Activated T-helper 17 cell treated with anti-CD3 and anti-CD28 coated beads, Interleukin-2, amount 50 U/mL, for 72 hours (primary cell): Measurements from ENCODE around the gene RAPGEF3. TPM values are rescaled to one million over a fixed set of nuclear protein-coding genes. Genes with fewer than 3 reads are reported as not detected.

Experiments
- ATAC-seq: fragments of 150-1000 bp; cut with Tn5 transposase; replicated peaks from 2 replicates; pipeline ENCODE4 v1.10.0; 2021; ENCODE audit warnings: mild to moderate bottlenecking, moderate library complexity
- H3K27ac Mint-ChIP-seq: one replicate; pipeline ENCODE4 v1.8.0; 2022; ENCODE audit warnings: mixed read lengths
- H3K27me3 Mint-ChIP-seq: one replicate; pipeline ENCODE4 v1.8.0; 2022; ENCODE audit warnings: mixed read lengths
- H3K36me3 Mint-ChIP-seq: one replicate; pipeline ENCODE4 v1.8.0; 2022; ENCODE audit warnings: low read depth, mild to moderate bottlenecking, mixed read lengths
- H3K4me1 Mint-ChIP-seq: one replicate; pipeline ENCODE4 v1.8.0; 2022; ENCODE audit warnings: mixed read lengths
- H3K4me3 Mint-ChIP-seq: one replicate; pipeline ENCODE4 v1.8.0; 2022; ENCODE audit warnings: mild to moderate bottlenecking, mixed read lengths
- H3K9me3 Mint-ChIP-seq: one replicate; pipeline ENCODE4 v1.8.0; 2022; ENCODE audit warnings: mixed read lengths
- total RNA-seq, 2 donors: library from RNA; stranded (reverse); gene quantifications; one replicate each; pipeline ENCODE4 v1.2.3, GENCODE V29; 2022

The RAPGEF3 gene
- total RNA-seq, result 1 to 10 TPM; 1.4 to 8.4 TPM

DNA sequence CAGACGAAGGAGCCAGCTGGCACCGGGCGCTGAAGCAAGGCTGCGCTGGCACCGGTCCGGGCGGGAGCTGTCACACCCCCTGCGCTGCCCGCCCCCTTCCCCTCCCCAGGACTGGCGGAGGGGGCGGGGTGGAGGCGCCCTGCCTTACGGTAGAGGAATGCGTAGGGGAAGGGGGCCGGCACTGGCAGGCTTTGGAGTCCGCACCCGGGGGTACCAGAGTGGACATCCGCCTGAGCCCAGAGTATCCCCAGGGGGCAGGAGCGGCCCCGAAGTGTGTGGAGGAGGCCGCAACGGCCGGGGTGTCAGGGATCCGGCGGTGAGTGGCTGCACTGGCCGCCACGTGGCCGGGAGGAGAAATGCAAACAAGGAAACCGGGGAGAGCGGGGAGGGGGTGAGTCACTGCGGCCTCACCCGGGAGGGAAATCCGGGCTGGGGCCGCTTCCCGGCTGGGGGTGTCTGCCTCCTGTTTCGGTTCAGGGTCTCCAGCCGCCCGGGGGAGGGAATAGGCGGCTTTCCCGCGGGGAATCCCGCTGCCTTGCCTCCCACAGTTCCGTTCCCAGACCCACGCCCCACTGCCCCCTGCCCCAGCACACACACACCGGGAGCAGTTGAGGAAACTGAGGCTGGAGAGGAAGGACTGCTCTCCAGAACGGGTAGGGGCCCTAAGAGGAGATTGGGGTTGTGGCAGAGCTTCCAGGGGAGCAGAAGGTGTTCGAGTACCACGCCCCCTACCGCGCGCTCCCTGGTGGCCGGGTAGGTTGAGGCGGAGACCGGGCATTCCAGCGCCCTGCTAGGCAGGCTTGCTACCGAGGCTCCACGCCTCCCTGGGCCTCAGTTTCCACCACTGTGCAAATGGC lies at the start of gene RAPGEF3:
RAPGEF3 (minus strand) TSS at position 47 of the 857 bp plus-strand sequence. CDS start 324 bp downstream, outside the sequence.
- peak within 1 kb of the TSS; percentile 73 for H3K4me3 Mint-ChIP-seq
- peak within 1 kb of the TSS; percentile 20 for H3K27ac Mint-ChIP-seq
- no peaks in the 10 kb centered on the region for H3K36me3 Mint-ChIP-seq
- no peaks in the 10 kb centered on the region for H3K9me3 Mint-ChIP-seq
- no peaks in the 10 kb centered on the region for H3K27me3 Mint-ChIP-seq
- peak; percentile 71 for ATAC-seq
- peaks cover 38% of the 10 kb centered on the region for H3K4me1 Mint-ChIP-seq

- peak overlapping the region; percentile 97 for H3K4me3 Mint-ChIP-seq
- H3K27me3 Mint-ChIP-seq, result no peaks in the 10 kb centered on the region
- no peaks in the 10 kb centered on the region for H3K9me3 Mint-ChIP-seq
- peaks cover 58% of the 10 kb centered on the region for H3K4me1 Mint-ChIP-seq
- peak; percentile 49 for ATAC-seq
- H3K36me3 Mint-ChIP-seq, result peaks cover 100% of the 10 kb centered on the region
- H3K27ac Mint-ChIP-seq, result peak overlapping the region; percentile 97
Observed at GRCh38 chr12:47808050-47808449, 49.4 kb upstream of the RAPGEF3 start.

GRCh38 chr12:47807338-47807737 lies 48.7 kb upstream of the RAPGEF3 start:
- Mint-ChIP-seq H3K9me3 (no peaks in the 10 kb centered on the region), H3K27me3 (no peaks in the 10 kb centered on the region), H3K4me3 (peak overlapping the region; percentile 97), H3K4me1 (peaks cover 58% of the 10 kb centered on the region), H3K27ac (peak overlapping the region; percentile 97), H3K36me3 (peaks cover 100% of the 10 kb centered on the region)
- ATAC-seq, result no peak

- H3K27me3 Mint-ChIP-seq, result no peaks in the 10 kb centered on the region
- H3K27ac Mint-ChIP-seq, result peak overlapping the region; percentile 94
- no peaks in the 10 kb centered on the region for H3K9me3 Mint-ChIP-seq
- H3K4me1 Mint-ChIP-seq, result peaks cover 55% of the 10 kb centered on the region
- peak overlapping the region; percentile 97 for H3K4me3 Mint-ChIP-seq
- no peak for ATAC-seq
- H3K36me3 Mint-ChIP-seq, result peaks cover 99% of the 10 kb centered on the region
Observed at GRCh38 chr12:47805417-47805816, 46.7 kb upstream of the RAPGEF3 start.

DNA sequence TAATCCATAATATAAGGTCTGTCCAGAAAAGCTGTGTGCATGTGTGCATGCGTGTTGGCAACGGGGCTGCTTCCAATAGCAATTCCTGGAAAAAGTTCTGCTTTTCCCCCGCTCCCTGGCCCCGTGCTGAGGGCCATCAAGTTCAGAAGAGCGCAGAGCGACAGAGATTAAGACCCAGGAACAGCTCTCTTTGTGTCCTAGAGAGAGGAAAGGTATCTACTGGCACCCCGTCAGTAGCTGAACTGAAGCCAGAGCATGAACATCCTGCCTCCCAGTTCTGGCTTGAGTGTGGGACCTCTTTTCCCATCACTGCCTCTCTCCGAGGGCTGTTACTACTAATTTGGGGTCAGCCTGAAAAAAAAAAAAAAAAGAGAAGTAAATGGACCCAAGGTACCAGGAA lies 45.5 kb upstream of the RAPGEF3 start:
- no peak for ATAC-seq
- Mint-ChIP-seq H3K9me3 (no peaks in the 10 kb centered on the region), H3K27me3 (no peaks in the 10 kb centered on the region), H3K4me1 (peaks cover 52% of the 10 kb centered on the region), H3K36me3 (peaks cover 98% of the 10 kb centered on the region), H3K4me3 (peak overlapping the region; percentile 97), H3K27ac (peak overlapping the region; percentile 94)

DNA sequence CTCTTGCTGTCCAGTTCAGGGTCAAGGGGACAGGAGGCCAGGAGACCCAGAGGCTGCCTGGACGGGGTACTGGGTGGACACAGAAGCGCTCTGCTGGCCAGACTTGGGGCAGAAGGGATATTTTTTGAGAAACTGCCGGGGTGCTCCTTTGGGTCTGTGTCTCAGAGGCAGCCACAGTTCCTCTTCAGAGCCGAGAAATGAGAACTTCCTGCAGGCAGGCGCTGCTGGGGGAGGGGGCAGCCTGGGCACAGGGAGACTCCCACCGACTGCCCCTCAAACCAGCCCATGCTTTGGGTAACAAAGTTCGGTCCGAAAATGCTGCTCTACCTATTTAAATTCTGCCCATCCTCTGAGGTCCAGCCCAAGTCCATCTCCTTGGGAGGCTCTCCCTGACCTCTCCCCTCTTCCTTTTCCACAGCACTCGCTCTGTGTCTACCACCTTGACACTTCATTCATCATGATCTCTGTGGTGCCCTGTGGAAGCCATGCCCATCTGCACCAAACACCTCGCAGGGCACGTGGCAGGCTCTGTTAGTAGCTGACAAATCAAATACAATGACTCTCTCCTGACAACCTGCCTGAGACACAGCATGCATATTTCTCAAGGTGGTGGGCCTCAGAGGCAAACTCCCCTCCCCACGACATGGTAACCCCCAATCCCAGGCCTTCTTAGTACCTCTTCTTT lies 44.7 kb upstream of the RAPGEF3 start:
- Mint-ChIP-seq H3K4me1 (peaks cover 44% of the 10 kb centered on the region), H3K27me3 (no peaks in the 10 kb centered on the region), H3K36me3 (peaks cover 98% of the 10 kb centered on the region), H3K27ac (peak overlapping the region; percentile 94), H3K4me3 (peak overlapping the region; percentile 97), H3K9me3 (no peaks in the 10 kb centered on the region)
- no peak for ATAC-seq

GRCh38 chr12:47802312-47802711 lies 43.6 kb upstream of the RAPGEF3 start:
- Mint-ChIP-seq H3K27ac (peak overlapping the region; percentile 94), H3K27me3 (no peaks in the 10 kb centered on the region), H3K9me3 (no peaks in the 10 kb centered on the region), H3K36me3 (peaks cover 98% of the 10 kb centered on the region), H3K4me3 (peak overlapping the region; percentile 97), H3K4me1 (peaks cover 37% of the 10 kb centered on the region)
- no peak for ATAC-seq

GRCh38 chr12:47801904-47802246 lies 43.2 kb upstream of the RAPGEF3 start:
- peak overlapping the region; percentile 94 for H3K27ac Mint-ChIP-seq
- H3K27me3 Mint-ChIP-seq, result no peaks in the 10 kb centered on the region
- no peak for ATAC-seq
- peaks cover 98% of the 10 kb centered on the region for H3K36me3 Mint-ChIP-seq
- H3K4me3 Mint-ChIP-seq, result peak overlapping the region; percentile 97
- H3K4me1 Mint-ChIP-seq, result peaks cover 32% of the 10 kb centered on the region
- no peaks in the 10 kb centered on the region for H3K9me3 Mint-ChIP-seq

DNA sequence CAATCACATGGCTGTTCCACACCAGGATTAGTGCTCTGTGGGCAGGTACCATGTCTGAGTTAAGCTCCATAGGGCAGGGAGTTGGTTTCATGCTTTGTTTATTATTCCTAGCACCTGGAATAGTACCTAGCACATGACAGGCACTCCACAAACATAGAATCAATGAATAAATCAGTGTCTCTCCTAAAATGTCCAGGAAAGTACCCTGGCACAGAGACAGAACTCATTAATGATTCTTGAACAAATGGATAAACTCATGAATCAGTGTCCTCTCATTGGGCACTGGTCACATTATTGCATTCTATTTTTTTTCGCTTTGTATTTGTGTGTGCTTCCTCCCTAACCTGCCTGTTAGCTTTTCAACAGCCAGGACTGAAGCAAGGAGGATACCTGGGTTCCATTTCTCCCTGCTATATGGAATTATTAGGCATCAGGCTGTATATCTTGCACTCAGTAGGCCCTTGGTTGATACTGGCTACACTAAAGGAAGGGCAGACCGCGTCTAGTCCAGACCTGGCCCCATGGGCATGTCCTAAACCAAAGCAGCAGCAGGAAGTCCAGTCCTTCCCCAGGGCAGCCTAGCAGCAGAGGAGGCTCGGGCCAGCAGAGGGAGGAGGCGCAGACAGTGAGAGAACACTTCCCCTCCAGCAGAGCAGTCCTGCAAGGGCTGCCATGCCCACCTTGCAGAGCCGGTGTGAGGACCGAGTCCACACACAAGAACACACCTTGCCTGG lies 42.7 kb upstream of the RAPGEF3 start:
- Mint-ChIP-seq H3K27ac (peak overlapping the region; percentile 94), H3K4me3 (peak overlapping the region; percentile 97), H3K27me3 (no peaks in the 10 kb centered on the region), H3K4me1 (peaks cover 31% of the 10 kb centered on the region), H3K9me3 (no peaks in the 10 kb centered on the region), H3K36me3 (peaks cover 98% of the 10 kb centered on the region)
- no peak for ATAC-seq

DNA sequence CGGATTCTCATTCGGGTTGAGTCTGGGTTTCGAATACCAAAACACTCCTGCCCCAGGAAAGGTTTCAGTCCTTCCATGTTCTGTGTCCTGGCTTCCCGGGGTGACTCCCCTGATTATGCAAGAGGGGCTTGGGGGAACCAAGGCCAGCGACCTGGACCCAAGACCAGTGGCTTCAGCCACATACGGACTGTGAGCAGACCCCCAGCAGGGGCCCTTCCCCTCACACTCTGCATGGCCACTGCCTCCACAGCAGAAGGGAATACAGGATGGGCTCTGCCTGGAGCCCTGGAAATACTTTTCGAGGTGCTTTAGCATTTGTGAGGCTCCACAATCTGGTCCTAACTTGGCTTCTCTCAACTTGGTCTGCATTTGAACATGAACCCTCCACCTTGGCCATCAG lies 41.9 kb upstream of the RAPGEF3 start:
- H3K27me3 Mint-ChIP-seq, result no peaks in the 10 kb centered on the region
- H3K27ac Mint-ChIP-seq, result peak overlapping the region; percentile 94
- ATAC-seq, result no peak
- no peaks in the 10 kb centered on the region for H3K9me3 Mint-ChIP-seq
- peaks cover 29% of the 10 kb centered on the region for H3K4me1 Mint-ChIP-seq
- no peak overlapping the region for H3K4me3 Mint-ChIP-seq
- H3K36me3 Mint-ChIP-seq, result peaks cover 98% of the 10 kb centered on the region

DNA sequence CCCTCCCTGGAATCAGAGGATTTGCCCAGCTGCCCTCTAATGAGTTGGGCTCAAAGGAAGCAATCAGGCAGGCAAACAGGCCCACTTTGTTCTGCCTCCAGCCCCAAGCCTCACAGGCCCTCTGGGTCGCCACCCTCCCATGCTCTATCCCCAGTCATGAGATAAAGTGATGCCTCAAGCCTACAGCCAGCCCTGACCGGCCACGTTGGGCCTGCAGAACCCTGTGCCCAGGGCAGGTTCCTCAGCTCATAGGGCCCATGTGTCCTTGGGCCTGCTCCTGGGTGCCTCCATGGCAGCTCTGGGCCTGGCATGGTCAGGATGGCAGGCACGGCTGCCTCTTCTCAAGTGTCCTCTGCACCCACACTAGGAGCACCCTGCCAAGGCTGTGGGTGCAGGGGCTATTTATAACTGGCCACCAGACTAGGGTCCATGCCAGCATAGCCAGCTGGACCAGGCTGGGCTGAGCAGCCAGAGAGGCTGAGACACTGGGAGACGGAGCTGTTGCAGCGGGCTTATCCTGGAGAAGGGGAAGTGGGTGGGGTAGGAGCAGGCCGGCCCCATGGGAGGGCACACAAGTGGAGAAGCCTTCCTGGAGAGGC lies 40.8 kb upstream of the RAPGEF3 start:
- H3K4me3 Mint-ChIP-seq, result no peak overlapping the region
- peak overlapping the region; percentile 52 for H3K27ac Mint-ChIP-seq
- peaks cover 98% of the 10 kb centered on the region for H3K36me3 Mint-ChIP-seq
- peaks cover 18% of the 10 kb centered on the region for H3K4me1 Mint-ChIP-seq
- H3K27me3 Mint-ChIP-seq, result no peaks in the 10 kb centered on the region
- H3K9me3 Mint-ChIP-seq, result no peaks in the 10 kb centered on the region
- no peak for ATAC-seq

GRCh38 chr12:47798382-47798948 lies 39.8 kb upstream of the RAPGEF3 start:
- Mint-ChIP-seq H3K36me3 (peaks cover 98% of the 10 kb centered on the region), H3K27ac (no peak overlapping the region), H3K9me3 (no peaks in the 10 kb centered on the region), H3K4me3 (no peak overlapping the region), H3K27me3 (no peaks in the 10 kb centered on the region), H3K4me1 (peaks cover 13% of the 10 kb centered on the region)
- no peak for ATAC-seq

DNA sequence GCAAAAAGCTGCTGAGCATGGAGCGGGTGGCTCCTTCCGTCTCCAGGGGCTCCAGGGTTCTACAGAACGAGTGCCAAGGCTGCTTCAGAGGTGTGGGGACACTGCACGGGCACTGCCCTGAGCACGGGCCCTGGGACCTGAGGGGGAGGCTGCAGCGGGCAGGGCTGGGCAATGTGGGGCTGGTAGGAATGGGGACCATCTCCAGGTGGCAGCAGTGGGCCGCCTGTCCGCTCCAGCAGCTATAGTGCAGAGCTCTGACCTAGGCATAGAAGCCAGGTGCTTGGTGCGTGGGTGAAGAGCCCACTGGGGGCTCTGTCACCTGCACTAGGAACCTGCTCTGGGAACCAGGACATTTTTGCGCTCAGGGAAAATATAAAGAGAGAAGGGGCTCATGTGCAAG lies 38.8 kb upstream of the RAPGEF3 start:
- Mint-ChIP-seq H3K27me3 (no peaks in the 10 kb centered on the region), H3K4me3 (no peak overlapping the region), H3K27ac (peak overlapping the region; percentile 59), H3K36me3 (peaks cover 98% of the 10 kb centered on the region), H3K4me1 (peaks cover 10% of the 10 kb centered on the region), H3K9me3 (no peaks in the 10 kb centered on the region)
- ATAC-seq, result no peak
